Measurements from ENCODE around the gene SRGAP3.

SRGAP3 gene

GRCh38 chr3:9198899-9199335 lies 50.5 kb downstream of the SRGAP3 start:
- no peak for DNase-seq

GRCh38 chr3:9198261-9198660 lies 51.2 kb downstream of the SRGAP3 start:
- DNase-seq = no peak

- no peak for DNase-seq
Measured at GRCh38 chr3:9196020-9196419, 53.4 kb downstream of the SRGAP3 start.

- DNase-seq = no peak
Measured at GRCh38 chr3:9195390-9195789, 54.1 kb downstream of the SRGAP3 start.

GRCh38 chr3:9194509-9195184 lies 54.8 kb downstream of the SRGAP3 start:
- no peak for DNase-seq

GRCh38 chr3:9193633-9194195 lies 55.7 kb downstream of the SRGAP3 start:
- no peak for DNase-seq

GRCh38 chr3:9193211-9193610 lies 56.2 kb downstream of the SRGAP3 start:
- no peak for DNase-seq

GRCh38 chr3:9192248-9193025 lies 57.0 kb downstream of the SRGAP3 start:
- no peak for DNase-seq

- DNase-seq = no peak
Measured at GRCh38 chr3:9190276-9190675, 59.2 kb downstream of the SRGAP3 start.

GRCh38 chr3:9188583-9188982 lies 60.9 kb downstream of the SRGAP3 start:
- DNase-seq = no peak

GRCh38 chr3:9185701-9186100 lies 63.7 kb downstream of the SRGAP3 start:
- DNase-seq = no peak

- DNase-seq = no peak
Measured at GRCh38 chr3:9185046-9185445, 64.4 kb downstream of the SRGAP3 start.

GRCh38 chr3:9184461-9184835 lies 65.0 kb downstream of the SRGAP3 start:
- DNase-seq = no peak

- DNase-seq = no peak
Measured at GRCh38 chr3:9183811-9184460, 65.5 kb downstream of the SRGAP3 start.

- no peak for DNase-seq
Measured at GRCh38 chr3:9183011-9183410, 66.4 kb downstream of the SRGAP3 start.

GRCh38 chr3:9180764-9181117 lies 68.7 kb downstream of the SRGAP3 start:
- DNase-seq = no peak

- DNase-seq = no peak
Measured at GRCh38 chr3:9179826-9180763, 69.4 kb downstream of the SRGAP3 start.

GRCh38 chr3:9178697-9179096 lies 70.7 kb downstream of the SRGAP3 start:
- no peak for DNase-seq

GRCh38 chr3:9175421-9175820 lies 74.0 kb downstream of the SRGAP3 start:
- no peak for DNase-seq

GRCh38 chr3:9173445-9173844 lies 76.0 kb downstream of the SRGAP3 start:
- DNase-seq = no peak

- DNase-seq = no peak
Measured at GRCh38 chr3:9172851-9173321, 76.6 kb downstream of the SRGAP3 start.

GRCh38 chr3:9170851-9171160 lies 78.6 kb downstream of the SRGAP3 start:
- no peak for DNase-seq

Data from activated CD8-positive, alpha-beta memory T cell treated with anti-CD3 and anti-CD28 coated beads, Interleukin-2, amount 50 U/mL, for 48 hours (primary cell).